Activated CD4-positive, CD25-positive, alpha-beta regulatory T cell treated with anti-CD3 and anti-CD28 coated beads, Interleukin-2, amount 50 U/mL, for 72 hours (primary cell): ENCODE results near the gene MC1R.
"Not testable (repeated sequence)": the region's sequence is repeated elsewhere in the genome, so short reads cannot be mapped to it uniquely, and the experiment has no call there.

ENCODE experiments used
- DNase-seq: peaks from one replicate; pipeline ENCODE4 v3.0.0; 2021

MC1R gene

DNA sequence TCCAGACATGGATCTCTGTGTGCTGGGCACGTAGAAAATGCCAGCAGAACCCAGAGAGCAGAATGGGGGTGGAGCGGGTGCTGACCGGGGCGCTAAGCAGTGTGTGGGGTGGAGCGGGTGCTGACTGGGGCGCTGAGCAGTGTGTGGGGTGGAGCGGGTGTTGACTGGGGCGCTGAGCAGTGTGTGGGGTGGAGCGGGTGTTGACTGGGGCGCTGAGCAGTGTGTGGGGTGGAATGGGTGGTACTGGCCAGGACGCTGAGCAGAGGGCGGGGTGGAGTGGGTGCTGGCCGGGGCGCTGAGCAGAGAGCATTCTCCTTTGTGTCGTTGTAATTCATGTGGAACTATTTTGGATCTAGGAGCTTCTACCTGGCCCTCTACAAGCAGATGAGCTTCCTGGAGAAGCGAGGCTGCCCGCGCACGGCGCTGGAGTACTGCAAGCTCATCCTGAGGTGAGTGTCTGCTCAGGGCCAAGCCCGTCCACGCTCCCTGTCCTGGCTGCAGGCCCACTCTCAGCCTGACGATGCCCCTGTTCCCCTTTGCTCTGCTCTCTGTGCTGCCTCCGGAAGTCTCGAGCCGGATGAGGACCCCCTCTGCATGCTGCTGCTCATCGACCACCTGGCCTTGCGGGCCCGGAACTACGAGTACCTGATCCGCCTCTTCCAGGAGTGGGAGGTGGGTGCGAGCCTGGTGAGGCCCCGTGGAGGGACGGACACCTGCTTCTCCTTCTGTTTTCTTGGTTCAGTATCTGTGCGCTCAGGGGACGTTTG is 20.3 kb upstream of the MC1R start:
- DNase-seq = no peak

DNA sequence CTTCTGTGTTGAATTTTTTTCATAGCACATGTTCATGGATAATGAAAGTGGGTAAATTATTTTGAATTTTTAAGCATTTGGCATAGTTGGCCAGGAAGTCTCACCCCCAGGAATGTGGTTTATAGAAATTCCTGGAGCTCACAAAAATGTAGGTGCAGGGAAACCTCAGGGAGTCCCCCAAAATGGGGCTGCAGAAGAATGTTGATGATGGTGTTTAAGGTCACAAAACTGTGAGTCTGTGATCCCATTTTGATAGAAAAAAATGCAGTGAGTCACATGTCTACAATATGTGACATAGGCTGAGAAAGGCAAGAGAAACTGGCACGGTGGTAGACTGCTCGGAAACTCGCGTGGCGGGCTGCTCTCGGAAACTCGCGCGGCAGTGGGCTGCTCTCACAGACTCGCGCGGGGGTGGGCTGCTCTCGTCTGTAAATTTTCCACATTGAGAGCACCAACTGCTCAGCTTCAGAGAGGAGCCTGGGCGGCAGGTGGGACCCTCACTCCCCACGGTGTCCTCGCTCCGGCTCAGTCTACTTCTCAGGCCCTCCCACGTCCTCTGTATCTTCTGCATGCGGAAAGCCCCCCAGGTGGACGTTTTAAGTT is 18.7 kb upstream of the MC1R start:
- no peak for DNase-seq

DNA sequence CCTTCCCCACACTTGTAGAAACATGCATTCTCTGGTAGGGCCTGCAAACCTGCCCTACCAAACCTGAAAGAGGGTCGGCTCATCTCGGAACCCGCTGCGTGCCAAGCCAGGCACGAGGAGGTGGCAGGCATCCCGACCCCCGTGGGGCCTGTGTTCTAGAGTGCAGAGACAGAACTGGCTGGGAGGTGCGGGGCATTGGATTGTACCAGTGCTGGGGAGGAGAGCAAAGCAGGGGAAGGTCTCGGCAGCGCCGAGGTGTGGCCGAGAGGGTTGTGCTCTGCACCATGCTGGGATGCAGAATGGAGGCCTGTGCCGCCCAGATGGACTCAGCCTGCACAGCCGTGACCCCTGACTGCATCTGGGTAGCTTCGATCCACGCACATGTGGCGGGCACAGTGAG is 17.8 kb upstream of the MC1R start:
- DNase-seq = no peak

DNA sequence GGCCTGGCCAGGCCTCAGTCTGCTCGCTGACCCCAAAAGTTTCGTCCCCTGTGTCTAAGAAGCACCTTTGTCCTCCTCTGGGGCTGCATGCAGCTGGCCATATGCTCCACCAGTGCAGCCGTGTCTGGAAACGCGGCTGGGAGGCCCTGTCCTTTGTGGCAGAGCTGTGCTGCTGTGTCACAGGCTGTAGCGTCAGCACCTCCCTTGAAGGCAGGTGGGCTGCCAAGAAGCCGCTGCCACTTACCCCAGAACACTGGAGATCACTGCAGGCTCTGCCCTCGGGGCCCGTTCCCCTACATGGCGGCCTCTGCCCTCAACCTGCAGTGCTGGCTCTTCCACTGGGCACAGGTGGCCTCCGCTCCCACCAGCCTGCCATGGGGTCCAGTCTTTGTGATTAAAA is 15.7 kb upstream of the MC1R start:
- DNase-seq = no peak

DNA sequence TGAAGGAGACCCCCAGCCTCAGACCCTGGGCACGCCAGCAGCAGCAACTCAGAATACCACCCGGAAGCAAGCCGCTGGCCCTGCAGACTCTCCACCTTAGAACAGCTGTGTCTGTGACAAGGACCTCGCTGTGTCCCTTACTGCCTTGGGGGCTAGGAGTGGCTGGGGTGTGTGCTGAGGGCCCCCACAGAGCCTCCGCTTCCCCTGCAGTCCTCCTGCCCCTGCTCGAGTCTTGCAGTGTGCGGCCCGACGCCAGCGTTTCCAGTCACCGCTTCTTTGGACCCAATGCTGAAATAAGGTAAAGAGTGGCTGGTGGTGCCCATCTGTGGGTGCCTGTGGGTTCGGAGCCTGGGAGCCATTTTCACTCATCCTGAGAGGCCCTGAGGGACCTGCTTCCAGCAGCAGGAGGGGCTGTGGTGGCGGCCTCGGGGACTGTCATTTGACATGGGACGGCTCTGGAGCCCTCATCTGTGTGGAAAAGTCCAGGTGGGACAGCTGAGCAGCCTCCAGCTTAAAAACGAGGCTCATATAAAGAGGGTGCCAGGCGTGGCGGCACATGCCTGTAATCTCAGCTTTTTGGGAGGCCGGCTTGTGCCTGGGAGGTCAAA is 14.7 kb upstream of the MC1R start:
- DNase-seq = no peak

DNA sequence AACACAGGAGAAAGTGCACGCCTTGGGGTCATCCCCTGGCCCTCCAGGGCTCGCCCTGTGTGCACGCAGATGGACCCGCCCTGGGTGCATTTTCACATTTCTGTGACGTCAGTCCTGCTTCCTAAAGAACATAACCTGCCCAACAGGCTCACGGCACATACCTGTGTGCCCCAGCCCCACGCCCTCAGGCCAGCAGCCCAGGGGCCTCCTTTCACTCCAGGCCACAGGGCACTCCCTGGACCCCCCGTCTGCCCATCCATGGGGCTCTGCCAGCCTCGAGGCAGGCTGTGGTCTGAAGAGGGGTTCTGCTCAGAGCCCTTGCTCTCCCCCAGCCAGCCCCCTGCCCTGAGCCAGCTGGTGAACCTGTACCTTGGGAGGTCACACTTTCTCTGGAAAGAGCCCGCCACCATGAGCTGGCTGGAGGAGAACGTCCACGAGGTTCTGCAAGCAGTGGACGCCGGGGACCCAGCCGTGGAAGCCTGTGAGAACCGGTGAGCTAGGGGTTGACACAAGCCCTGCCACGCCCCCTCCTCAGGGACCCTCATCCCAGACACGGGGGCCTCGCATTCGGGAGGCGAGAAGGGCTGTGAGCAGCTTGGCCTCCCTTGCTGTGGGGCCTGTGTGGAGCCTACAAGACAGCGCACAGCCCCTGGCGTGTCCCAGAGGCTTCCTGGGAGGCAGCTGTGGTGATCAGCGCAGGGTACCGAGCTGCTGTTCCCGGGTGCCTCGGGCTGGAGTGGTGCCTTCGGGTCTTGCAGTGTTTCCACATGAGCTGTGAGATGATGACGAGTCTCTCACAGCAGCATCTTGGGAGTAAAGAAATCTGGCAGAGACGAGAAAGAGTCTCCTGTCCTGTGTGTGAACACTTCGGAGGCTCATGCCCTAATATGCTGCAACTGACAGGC is 13.8 kb upstream of the MC1R start:
- no peak for DNase-seq

GRCh38 chr16:89905511-89906139 is 13.0 kb upstream of the MC1R start:
- no peak for DNase-seq

- DNase-seq = no peak
These were observed 12.3 kb upstream of the MC1R start for GRCh38 chr16:89906140-89907025.

GRCh38 chr16:89907055-89907814 is 11.4 kb upstream of the MC1R start:
- DNase-seq = no peak

- DNase-seq = no peak
These were observed 10.4 kb upstream of the MC1R start for GRCh38 chr16:89908236-89908635.

- DNase-seq = peak; percentile 69
These were observed 8.6 kb upstream of the MC1R start for GRCh38 chr16:89909777-89910716.

DNA sequence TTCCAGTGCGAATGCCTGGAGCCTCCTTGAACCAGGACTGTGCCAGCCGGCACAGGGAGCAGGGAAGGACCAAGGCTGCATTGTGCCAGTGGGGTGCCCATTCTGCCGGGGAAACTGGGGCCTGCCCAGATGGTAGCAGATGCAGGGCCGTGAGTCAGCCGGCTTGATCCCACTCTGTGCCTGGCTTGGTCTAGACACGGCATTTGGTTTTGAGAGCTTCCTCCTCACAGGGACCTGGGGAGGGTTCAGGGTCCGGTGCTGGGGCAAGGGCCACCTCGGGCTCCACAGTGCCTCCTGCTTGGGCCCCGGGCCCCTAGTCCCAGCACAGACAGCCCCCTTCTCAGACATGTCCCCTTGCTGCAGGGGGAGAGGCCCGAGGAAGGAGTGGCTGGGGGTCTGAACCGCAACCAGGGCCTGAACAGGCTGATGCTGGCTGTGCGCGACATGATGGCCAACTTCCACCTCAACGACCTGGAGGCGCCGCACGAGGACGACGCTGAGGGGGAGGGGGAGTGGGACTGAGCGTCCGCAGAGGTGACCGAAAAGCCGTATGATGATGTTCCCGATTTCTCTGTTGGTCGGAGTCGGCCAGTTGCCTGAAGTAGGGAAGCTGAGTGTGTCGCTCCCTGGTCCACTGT is 7.8 kb upstream of the MC1R start:
- no peak for DNase-seq

- no peak for DNase-seq
These were observed 7.3 kb upstream of the MC1R start for GRCh38 chr16:89911375-89911774.

DNA sequence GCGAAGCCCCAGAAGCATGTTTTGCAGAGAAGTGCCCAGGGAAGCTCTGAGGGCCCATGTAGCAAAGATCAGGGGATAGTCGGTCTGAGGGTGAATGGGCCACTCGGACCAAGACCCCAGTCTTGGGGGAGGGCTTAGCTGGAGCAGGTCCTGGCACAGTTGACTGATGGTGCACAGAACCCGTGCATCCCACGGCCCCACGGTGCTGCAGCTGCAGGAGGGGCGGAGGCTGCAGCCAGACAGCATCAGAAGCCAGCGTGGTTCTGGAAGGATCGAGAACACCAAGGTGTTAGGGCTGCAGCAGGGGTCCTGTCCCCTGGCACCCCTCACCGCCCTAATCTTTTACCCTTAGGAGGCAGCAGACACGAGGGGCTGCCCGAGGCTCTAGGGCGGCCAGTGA is 6.5 kb upstream of the MC1R start:
- DNase-seq = no peak

DNA sequence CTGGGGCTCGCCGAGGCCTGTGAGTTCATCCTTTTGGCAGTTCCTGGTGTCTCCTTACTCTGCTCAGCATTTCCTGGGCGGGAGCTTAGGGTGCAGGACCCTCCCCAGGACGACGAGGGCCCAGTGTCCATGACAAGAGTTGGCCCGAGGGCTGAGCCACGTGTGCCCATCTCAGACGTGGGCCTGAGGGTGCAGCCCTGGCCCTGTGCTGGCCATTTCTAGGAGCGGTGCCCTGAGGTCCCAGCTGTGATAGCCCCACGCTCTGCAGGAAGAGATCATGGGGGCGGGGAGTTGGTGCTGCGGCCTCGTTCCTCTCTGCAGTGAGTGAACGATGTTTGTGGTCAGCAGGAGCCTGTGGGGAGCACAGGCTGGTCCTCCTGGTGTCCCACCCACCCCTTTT is 6.0 kb upstream of the MC1R start:
- DNase-seq = no peak

- DNase-seq = no peak
These were observed 5.0 kb upstream of the MC1R start for GRCh38 chr16:89913408-89914387.

- DNase-seq = not testable (repeated sequence)
These were observed 3.9 kb upstream of the MC1R start for GRCh38 chr16:89914642-89915285.
